Amniotic stem cell (primary cell): ENCODE results near the gene ZNF532.
"Not testable (repeated sequence)": the region's sequence is repeated elsewhere in the genome, so short reads cannot be mapped to it uniquely, and the experiment has no call there.

Source experiments
- DNase-seq: peaks from one replicate; lab custom pipeline; 2025; lab: John Stamatoyannopoulos, UW

Gene ZNF532

GRCh38 chr18:58898010-58898799, 33.5 kb downstream of the ZNF532 start:
- no peak for DNase-seq

- DNase-seq = no peak
Observed at GRCh38 chr18:58900015-58900649, 35.5 kb downstream of the ZNF532 start.

DNA sequence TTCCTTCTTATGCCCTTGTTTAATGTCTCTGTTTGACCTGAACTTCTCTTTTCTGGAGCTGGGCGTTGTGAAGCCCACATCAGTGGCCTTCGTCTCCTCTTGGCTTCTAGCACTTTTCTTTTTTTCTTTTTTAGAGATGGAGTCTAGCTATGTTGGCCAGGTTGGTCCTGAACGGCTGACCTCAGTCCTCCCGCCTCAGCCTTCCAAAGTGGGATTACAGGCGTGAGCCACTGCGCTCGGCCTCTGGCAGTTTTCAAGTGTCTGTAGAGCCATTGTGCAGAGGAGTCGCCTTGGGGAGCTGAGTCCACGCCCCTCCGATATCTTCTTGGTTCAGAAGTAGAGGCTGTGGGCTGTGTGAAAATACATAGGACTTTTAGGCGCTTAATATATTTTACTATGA, 36.5 kb downstream of the ZNF532 start:
- no peak for DNase-seq

DNA sequence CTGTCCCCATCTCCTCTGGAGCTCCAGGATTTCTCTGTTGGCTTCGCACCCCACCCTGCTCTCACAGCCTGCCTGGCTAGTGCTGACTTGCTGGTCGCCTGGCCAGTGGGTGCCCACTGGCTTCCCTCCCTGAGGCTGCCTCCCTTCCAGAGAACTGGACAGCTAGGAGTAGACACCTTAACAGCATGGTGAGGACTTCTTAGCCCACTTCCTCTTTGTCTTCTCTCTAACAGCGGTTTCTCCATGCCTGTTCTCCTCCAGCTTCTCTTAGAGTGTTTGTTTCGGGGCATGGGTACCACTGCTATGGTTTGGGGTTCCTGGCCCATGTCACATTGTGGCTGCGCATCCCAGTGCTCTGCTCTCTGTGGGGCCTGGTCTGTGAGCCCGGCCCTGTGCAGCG, 37.1 kb downstream of the ZNF532 start:
- no peak for DNase-seq

DNA sequence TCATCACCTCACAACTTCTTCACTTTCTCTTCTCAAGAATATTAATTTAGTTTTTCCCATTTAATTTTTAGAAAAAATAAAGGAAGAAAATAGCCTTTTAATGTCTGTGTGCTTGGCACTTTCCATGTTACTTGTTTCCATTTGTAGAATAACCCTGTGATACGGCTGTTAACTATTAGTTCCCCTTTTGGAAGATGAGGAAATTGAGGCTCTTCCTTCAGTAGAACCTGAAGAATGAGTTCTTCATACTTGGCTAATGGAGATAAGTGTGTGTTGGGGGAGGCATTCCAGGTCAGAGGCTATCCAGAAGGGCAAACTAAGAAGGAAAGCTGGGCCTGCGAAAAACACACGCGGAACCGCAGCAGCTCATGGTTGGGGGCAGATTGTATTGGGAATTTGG, 38.3 kb downstream of the ZNF532 start:
- no peak for DNase-seq

- no peak for DNase-seq
Observed at GRCh38 chr18:58903533-58903932, 38.9 kb downstream of the ZNF532 start.

GRCh38 chr18:58905777-58906428, 41.2 kb downstream of the ZNF532 start:
- no peak for DNase-seq

- no peak for DNase-seq
Observed at GRCh38 chr18:58908006-58908405, 43.3 kb downstream of the ZNF532 start.

GRCh38 chr18:58909521-58909920, 44.8 kb downstream of the ZNF532 start:
- DNase-seq = no peak

- DNase-seq = no peak
Observed at GRCh38 chr18:58911241-58911640, 46.6 kb downstream of the ZNF532 start.

DNA sequence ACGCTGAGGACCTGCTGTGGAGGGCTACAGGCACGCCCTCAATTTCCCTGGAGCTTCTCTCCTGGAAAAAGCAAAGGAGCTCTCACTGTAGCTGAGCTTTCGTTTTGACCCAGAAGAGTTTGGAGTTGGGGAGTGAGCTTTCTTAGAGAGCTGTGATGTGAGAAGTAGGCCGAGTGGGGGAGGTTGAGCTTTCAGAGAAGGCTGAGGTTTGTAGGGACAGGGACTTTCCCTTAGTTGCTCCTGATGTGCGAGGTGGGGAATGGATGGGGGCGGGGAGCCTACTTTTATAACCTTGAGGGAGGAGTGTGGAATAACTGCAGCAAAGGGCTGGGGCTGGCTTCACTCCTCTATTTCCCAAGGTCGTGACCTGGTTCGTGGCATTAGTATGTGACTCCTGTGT, 47.1 kb downstream of the ZNF532 start:
- DNase-seq = no peak

GRCh38 chr18:58915006-58915799, 50.5 kb downstream of the ZNF532 start:
- no peak for DNase-seq

- DNase-seq = no peak
Observed at GRCh38 chr18:58915995-58916394, 51.3 kb downstream of the ZNF532 start.

DNA sequence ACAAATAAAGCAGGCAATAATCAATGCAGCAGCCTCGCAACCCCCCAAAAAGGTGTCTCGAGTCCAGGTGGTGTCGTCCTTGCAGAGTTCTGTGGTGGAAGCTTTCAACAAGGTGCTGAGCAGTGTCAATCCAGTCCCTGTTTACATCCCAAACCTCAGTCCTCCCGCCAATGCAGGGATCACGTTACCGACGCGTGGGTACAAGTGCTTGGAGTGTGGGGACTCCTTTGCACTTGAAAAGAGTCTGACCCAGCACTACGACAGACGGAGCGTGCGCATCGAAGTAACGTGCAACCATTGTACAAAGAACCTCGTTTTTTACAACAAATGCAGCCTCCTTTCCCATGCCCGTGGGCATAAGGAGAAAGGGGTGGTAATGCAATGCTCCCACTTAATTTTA, 55.3 kb downstream of the ZNF532 start:
- not testable (repeated sequence) for DNase-seq

DNA sequence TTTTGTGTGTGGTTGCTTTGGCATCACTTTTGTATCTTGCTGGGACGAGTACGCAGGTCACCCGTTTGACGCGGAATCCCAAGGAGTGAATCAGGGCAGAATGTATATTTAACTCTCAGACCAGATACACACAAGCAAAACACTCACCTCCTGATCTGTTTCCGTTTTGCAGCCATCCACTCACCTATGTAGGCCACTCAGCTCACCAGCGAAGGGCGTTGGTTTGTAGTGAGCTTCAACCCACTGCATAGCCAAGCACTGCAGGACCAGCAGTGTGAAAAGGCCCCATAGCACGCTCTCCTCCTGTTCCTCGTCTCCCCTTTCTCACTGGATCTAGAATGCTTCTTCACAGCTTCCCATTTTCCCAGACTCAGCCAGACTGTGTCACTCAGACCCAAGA, 58.3 kb downstream of the ZNF532 start:
- DNase-seq = no peak

- no peak for DNase-seq
Observed at GRCh38 chr18:58924473-58924872, 59.8 kb downstream of the ZNF532 start.

GRCh38 chr18:58927659-58928058, 63.0 kb downstream of the ZNF532 start:
- no peak for DNase-seq

DNA sequence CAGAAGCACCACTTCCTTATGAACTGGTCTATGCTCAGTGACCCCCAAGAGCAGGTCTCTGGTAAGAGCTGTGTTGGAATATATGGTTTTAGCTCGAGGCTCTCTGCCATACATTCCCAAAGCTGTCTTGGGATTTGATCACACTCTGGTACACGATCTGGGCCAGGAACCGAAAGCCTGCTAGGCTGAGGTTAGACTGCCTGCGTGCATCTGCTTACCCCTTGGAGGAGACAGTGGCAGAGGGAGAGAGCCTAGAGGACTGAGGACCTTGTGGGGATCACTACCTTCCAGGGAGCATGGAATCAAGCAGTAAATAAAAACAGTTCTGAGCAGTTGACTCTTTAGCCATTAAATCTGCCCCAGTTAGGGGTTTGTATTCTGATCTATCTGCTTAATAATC, 63.7 kb downstream of the ZNF532 start:
- no peak for DNase-seq

GRCh38 chr18:58929206-58929605, 64.5 kb downstream of the ZNF532 start:
- DNase-seq = no peak

GRCh38 chr18:58934356-58934755, 69.7 kb downstream of the ZNF532 start:
- no peak for DNase-seq

DNA sequence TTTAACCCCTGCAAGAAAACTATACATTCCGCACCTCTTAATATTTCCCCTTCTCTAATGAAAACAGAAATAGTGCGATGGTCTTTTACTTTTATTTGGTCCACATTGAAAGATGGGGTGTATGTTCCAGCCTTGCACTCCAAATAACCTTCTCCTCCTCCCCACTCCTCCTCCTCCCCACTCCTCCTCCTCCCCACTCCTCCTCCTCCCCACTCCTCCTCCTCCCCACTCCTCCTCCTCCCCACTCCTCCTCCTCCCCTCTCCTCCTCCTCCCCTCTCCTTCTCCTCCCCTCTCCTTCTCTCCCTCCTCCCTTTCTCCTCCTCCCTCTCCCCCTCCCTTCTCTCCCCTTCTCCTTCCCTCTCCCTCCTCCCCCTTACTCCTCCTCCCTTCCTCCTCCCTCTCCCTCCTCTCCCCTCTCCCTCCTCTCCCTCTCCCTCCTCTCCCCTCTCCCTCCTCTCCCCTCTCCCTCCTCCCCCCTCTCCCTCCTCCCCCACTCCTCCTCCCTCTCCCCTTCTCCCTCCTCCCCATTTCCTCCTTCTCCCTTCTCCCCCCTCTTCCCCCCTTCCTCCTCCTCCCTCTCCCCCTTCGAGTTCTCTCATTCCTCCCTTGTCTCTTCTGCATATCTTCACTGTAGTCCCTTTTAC, 70.4 kb downstream of the ZNF532 start:
- no peak for DNase-seq
